H9 (cell line): ENCODE measurements around the gene XPR1. TPM values are rescaled to one million over a fixed set of nuclear protein-coding genes. Genes with fewer than 3 reads are reported as not detected.

Source experiments
- DNase-seq: peaks from one replicate; pipeline ENCODE4 v3.0.0-alpha.2; 2017
- H2AFZ ChIP-seq: one replicate; pipeline ENCODE4 v1.6.1; 2013; ENCODE audit warnings: mild to moderate bottlenecking, low read length, control low read depth, moderate library complexity
- H2AK5ac ChIP-seq: 2 replicates; pipeline ENCODE4 v1.6.1; 2013; ENCODE audit warnings: low read length, control low read depth, mixed read lengths; ENCODE audit not compliant: insufficient read length
- H2BK120ac ChIP-seq: one replicate; pipeline ENCODE4 v1.6.1; 2013; ENCODE audit warnings: low read depth, mild to moderate bottlenecking, low read length, control low read depth, inconsistent platforms; ENCODE audit not compliant: poor library complexity, severe bottlenecking
- H2BK12ac ChIP-seq: 2 replicates; pipeline ENCODE4 v1.6.1; 2013; ENCODE audit warnings: low read length, control low read depth, mixed read lengths, low read depth; ENCODE audit not compliant: insufficient read length
- H2BK15ac ChIP-seq: 2 replicates; pipeline ENCODE4 v1.6.1; 2013; ENCODE audit warnings: low read depth, low read length, control low read depth
- H2BK20ac ChIP-seq: one replicate; pipeline ENCODE4 v1.6.1; 2013; ENCODE audit warnings: low read depth, mild to moderate bottlenecking, low read length, control low read depth, inconsistent platforms; ENCODE audit not compliant: poor library complexity, severe bottlenecking
- H2BK5ac ChIP-seq: 2 replicates; pipeline ENCODE4 v1.6.1; 2013; ENCODE audit warnings: low read length, control low read depth, mixed read lengths; ENCODE audit not compliant: insufficient read length
- H3K14ac ChIP-seq: 2 replicates; pipeline ENCODE4 v1.6.1; 2013; ENCODE audit warnings: low read length, control low read depth; ENCODE audit not compliant: insufficient read depth
- H3K18ac ChIP-seq: 2 replicates; pipeline ENCODE4 v1.6.1; 2013; ENCODE audit warnings: low read depth, mild to moderate bottlenecking, mixed read lengths, low read length, control low read depth; ENCODE audit not compliant: insufficient read length
- H3K23ac ChIP-seq: 2 replicates; pipeline ENCODE4 v1.6.1; 2013; ENCODE audit warnings: low read length, control low read depth, mixed read lengths, low read depth; ENCODE audit not compliant: insufficient read length
- H3K23me2 ChIP-seq: 2 replicates; pipeline ENCODE4 v1.6.1; 2013; ENCODE audit warnings: low read depth, mild to moderate bottlenecking, mixed read lengths, low read length, control low read depth; ENCODE audit not compliant: insufficient read length, poor library complexity, severe bottlenecking
- H3K27ac ChIP-seq: 2 replicates; pipeline ENCODE4 v1.5.1; 2013; ENCODE audit warnings: low read length, control low read depth, mixed read lengths, low read depth; ENCODE audit not compliant: insufficient read length
- H3K27me3 ChIP-seq: 2 replicates; pipeline ENCODE4 v1.6.1; 2013; ENCODE audit warnings: low read length, control low read depth, inconsistent platforms; ENCODE audit not compliant: insufficient read depth
- H3K4ac ChIP-seq: 2 replicates; pipeline ENCODE4 v1.6.1; 2013; ENCODE audit warnings: low read depth, mild to moderate bottlenecking, control low read depth, inconsistent platforms, low read length, moderate library complexity
- H3K4me1 ChIP-seq: 2 replicates; pipeline ENCODE4 v1.6.1; 2013; ENCODE audit warnings: low read length, control low read depth, inconsistent platforms; ENCODE audit not compliant: insufficient read depth
- H3K4me2 ChIP-seq: 2 replicates; pipeline ENCODE4 v1.6.1; 2013; ENCODE audit warnings: low read length, control low read depth, mixed read lengths; ENCODE audit not compliant: insufficient read length, insufficient read depth
- H3K56ac ChIP-seq: 2 replicates; pipeline ENCODE4 v1.6.1; 2013; ENCODE audit warnings: low read depth, mild to moderate bottlenecking, mixed read lengths, low read length, control low read depth; ENCODE audit not compliant: insufficient read length
- H3K79me1 ChIP-seq: 2 replicates; pipeline ENCODE4 v1.6.1; 2013; ENCODE audit warnings: low read depth, mild to moderate bottlenecking, moderate library complexity, low read length, control low read depth, inconsistent platforms; ENCODE audit not compliant: insufficient read depth, poor library complexity, severe bottlenecking
- H3K79me2 ChIP-seq: 2 replicates; pipeline ENCODE4 v1.6.1; 2013; ENCODE audit warnings: low read length, control low read depth, inconsistent platforms; ENCODE audit not compliant: insufficient read depth
- H3K9ac ChIP-seq: 2 replicates; pipeline ENCODE4 v1.6.1; 2013; ENCODE audit warnings: low read length, control low read depth, mixed read lengths; ENCODE audit not compliant: insufficient read length; ENCODE audit errors: extremely low read depth
- H3K9me3 ChIP-seq: one replicate; pipeline ENCODE4 v1.6.1; 2013; ENCODE audit warnings: low read depth, low read length, inconsistent platforms; ENCODE audit not compliant: control insufficient read depth
- H3T11ph ChIP-seq: one replicate; pipeline ENCODE4 v1.6.1; 2013; ENCODE audit warnings: mild to moderate bottlenecking, low read length, control low read depth, inconsistent platforms
- H4K20me1 ChIP-seq: one replicate; pipeline ENCODE4 v1.6.1; 2013; ENCODE audit not compliant: control insufficient read depth, insufficient read length, insufficient read depth
- H4K5ac ChIP-seq: 2 replicates; pipeline ENCODE4 v1.6.1; 2013; ENCODE audit warnings: low read depth, mild to moderate bottlenecking, mixed read lengths, low read length, control low read depth; ENCODE audit not compliant: insufficient read length
- H4K8ac ChIP-seq: replicated peaks from 2 replicates; pipeline ENCODE4 v1.6.1; 2013; ENCODE audit warnings: low read length, control low read depth, mixed read lengths, low read depth; ENCODE audit not compliant: insufficient read length
- H4K91ac ChIP-seq: 2 replicates; pipeline ENCODE4 v1.6.1; 2013; ENCODE audit warnings: low read depth, mild to moderate bottlenecking, moderate library complexity, mixed read lengths, low read length, control low read depth; ENCODE audit not compliant: insufficient read length
- H3K27ac Mint-ChIP-seq, 3 experiments: 2 replicates in 2 of 3; 3 replicates in 1 of 3; pipeline ENCODE4 v1.8.0; 2020 to 2021; ENCODE audit warnings: mixed read lengths in 3 of 3, mild to moderate bottlenecking in 1 of 3, moderate library complexity in 1 of 3
- H3K27me3 Mint-ChIP-seq: 2 replicates; pipeline ENCODE4 v1.8.0; 2021; ENCODE audit warnings: low read depth, mild to moderate bottlenecking, moderate library complexity, mixed read lengths
- H3K36me3 Mint-ChIP-seq, 3 experiments: 2 replicates in 2 of 3; 3 replicates in 1 of 3; pipeline ENCODE4 v1.8.0; 2020 to 2021; ENCODE audit warnings: low read depth in 3 of 3, mixed read lengths in 3 of 3; ENCODE audit not compliant: insufficient read depth in 1 of 3
- H3K4me1 Mint-ChIP-seq, 2 experiments: 2 replicates each; pipeline ENCODE4 v1.8.0; 2020; ENCODE audit warnings: mixed read lengths in 2 of 2
- H3K4me3 Mint-ChIP-seq, 2 experiments: 2 replicates in 1 of 2; 3 replicates in 1 of 2; pipeline ENCODE4 v1.8.0; 2020 to 2021; ENCODE audit warnings: mild to moderate bottlenecking in 2 of 2, mixed read lengths in 2 of 2, moderate library complexity in 1 of 2
- H3K9me3 Mint-ChIP-seq, 2 experiments: 2 replicates in 1 of 2; 3 replicates in 1 of 2; pipeline ENCODE4 v1.8.0; 2020; ENCODE audit warnings: mild to moderate bottlenecking in 2 of 2, mixed read lengths in 2 of 2, moderate library complexity in 1 of 2
- WGBS: extraction: QIAGEN DNeasy Blood & Tissue Kit; methylation state at CpG from one replicate; pipeline ENCODE4 v1.1.7; 2013; ENCODE audit warnings: missing lambda C conversion rate, low lambda C conversion rate, mixed read lengths; ENCODE audit not compliant: insufficient read length; ENCODE audit errors: extremely low coverage; 5-methylcytosine and 5-hydroxymethylcytosine counted together
- total RNA-seq: library from RNA; stranded (reverse); gene quantifications from 2 replicates; pipeline ENCODE4 v1.2.1, GENCODE V29; 2021
- TF ChIP-seq, protein P1 (sequence below): fragments of 200-600 bp; sonication (generic); conservative IDR thresholded peaks from 3 replicates; pipeline ENCODE4 v1.8.0; 2021; ENCODE audit warnings: antibody characterized with exemption, mild to moderate bottlenecking

Gene XPR1
- total RNA-seq, 1 experiment from 2014 or later: 34.1 TPM

DNA sequence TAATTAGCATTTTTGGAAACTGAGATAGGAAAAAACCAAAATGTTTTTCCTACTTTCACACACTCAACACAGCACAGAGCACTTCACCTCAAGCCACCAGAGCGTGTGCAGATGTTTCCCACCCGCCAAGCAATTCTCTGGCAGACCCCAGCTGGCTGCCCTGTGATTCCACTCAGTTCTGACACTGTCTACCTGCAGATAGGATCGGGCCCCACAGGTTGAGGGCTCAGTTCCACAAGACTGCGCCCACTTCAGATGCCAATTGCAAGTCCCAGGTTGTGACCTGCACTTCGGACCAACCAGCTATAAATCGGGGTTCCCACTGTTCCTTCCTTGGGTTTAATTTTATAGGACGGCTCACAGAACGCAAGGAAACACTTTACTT lies 290.8 kb downstream of the XPR1 start:
- Histone ChIP-seq H2AK5ac (no peak overlapping the region), H4K91ac (peak overlapping the region; percentile 7), H2BK12ac (peak overlapping the region; percentile 40), H3K23ac (no peak overlapping the region), H3K4ac (peak overlapping the region; percentile 38; the same call in 1 of the 2 replicates), H2BK5ac (no peak overlapping the region), H3K4me2 (peak overlapping the region; percentile 60), H2BK120ac (peak overlapping the region; percentile 19), H3K79me1 (no peaks in the 10 kb centered on the region), H4K8ac (no peak overlapping the region), H3K14ac (peak overlapping the region; percentile 80; the same call in 1 of the 2 replicates), H4K5ac (no peak overlapping the region), H3K79me2 (no peaks in the 10 kb centered on the region), H2BK20ac (peak overlapping the region; percentile 7), H3T11ph (no peak overlapping the region), H3K27ac (peak overlapping the region; percentile 9), H3K18ac (peak overlapping the region; percentile 54), H3K56ac (no peak overlapping the region), H2BK15ac (no peak overlapping the region), H2AFZ (no peak overlapping the region), H3K9ac (no peak overlapping the region), H3K9me3 (no peaks in the 10 kb centered on the region), H3K4me1 (peaks cover 27% of the 10 kb centered on the region; the same call in 1 of the 2 replicates), H4K20me1 (no peaks in the 10 kb centered on the region), H3K27me3 (no peaks in the 10 kb centered on the region), H3K23me2 (peaks cover 6% of the 10 kb centered on the region)
- Mint-ChIP-seq H3K27me3 (peaks cover 2% of the 10 kb centered on the region; the same call in 1 of the 2 replicates), H3K27ac (peak overlapping the region; percentile 89 to 94 (median 94)), H3K9me3 (no peaks in the 10 kb centered on the region), H3K4me1 (peaks cover 69 to 74% of the 10 kb centered on the region in 2 experiments), H3K4me3 (peak overlapping the region in 1 of 2 experiments; percentile 56; a peak in 2 of 5 replicates), H3K36me3 (peaks cover 0 to 5% (median 0%) of the 10 kb centered on the region in 3 experiments; a peak in 1 of 7 replicates)
- WGBS: no CpG with 5 or more reads among the region's 8 CpGs
- TF ChIP-seq, protein P1, sequence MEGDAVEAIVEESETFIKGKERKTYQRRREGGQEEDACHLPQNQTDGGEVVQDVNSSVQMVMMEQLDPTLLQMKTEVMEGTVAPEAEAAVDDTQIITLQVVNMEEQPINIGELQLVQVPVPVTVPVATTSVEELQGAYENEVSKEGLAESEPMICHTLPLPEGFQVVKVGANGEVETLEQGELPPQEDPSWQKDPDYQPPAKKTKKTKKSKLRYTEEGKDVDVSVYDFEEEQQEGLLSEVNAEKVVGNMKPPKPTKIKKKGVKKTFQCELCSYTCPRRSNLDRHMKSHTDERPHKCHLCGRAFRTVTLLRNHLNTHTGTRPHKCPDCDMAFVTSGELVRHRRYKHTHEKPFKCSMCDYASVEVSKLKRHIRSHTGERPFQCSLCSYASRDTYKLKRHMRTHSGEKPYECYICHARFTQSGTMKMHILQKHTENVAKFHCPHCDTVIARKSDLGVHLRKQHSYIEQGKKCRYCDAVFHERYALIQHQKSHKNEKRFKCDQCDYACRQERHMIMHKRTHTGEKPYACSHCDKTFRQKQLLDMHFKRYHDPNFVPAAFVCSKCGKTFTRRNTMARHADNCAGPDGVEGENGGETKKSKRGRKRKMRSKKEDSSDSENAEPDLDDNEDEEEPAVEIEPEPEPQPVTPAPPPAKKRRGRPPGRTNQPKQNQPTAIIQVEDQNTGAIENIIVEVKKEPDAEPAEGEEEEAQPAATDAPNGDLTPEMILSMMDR: no peak
- DNase-seq: no peak
